Spleen (tissue), 11 donors: ENCODE measurements around the gene ALK. TPM values are rescaled to one million over a fixed set of nuclear protein-coding genes. Genes with fewer than 3 reads are reported as not detected.

Experiments
- DNase-seq: peaks from one replicate; pipeline ENCODE4 v3.0.0-alpha.2; 2020
- H3K27ac ChIP-seq, 8 donors: fragments of 200-600 bp; sonication (generic) in 7 of 8; 1 replicate in 4 of 8; 2 replicates in 4 of 8; pipeline versions ENCODE4 v1.5.0 to v1.8.0; 2016 to 2021; ENCODE audit warnings: inconsistent platforms in 4 of 8, mild to moderate bottlenecking in 4 of 8, moderate library complexity in 1 of 8
- H3K27me3 ChIP-seq, 7 donors: fragments of 200-600 bp; sonication (generic) in 6 of 7; replicated peaks in 1 of 7; 1 replicate in 4 of 7; 2 replicates in 3 of 7; pipeline versions ENCODE4 v1.5.0 to v1.8.0; 2016 to 2021; ENCODE audit warnings: inconsistent platforms in 3 of 7, mild to moderate bottlenecking in 1 of 7
- H3K36me3 ChIP-seq, 6 donors: fragments of 200-600 bp; sonication (generic) in 5 of 6; 1 replicate in 4 of 6; 2 replicates in 2 of 6; pipeline versions ENCODE4 v1.5.0 to v1.8.0; 2016 to 2021; ENCODE audit warnings: inconsistent platforms in 2 of 6
- H3K4me1 ChIP-seq, 6 donors: fragments of 200-600 bp; sonication (generic) in 5 of 6; 1 replicate in 3 of 6; 2 replicates in 3 of 6; pipeline versions ENCODE4 v1.5.0 to v1.8.0; 2016 to 2021; ENCODE audit warnings: inconsistent platforms in 3 of 6
- H3K4me3 ChIP-seq, 8 donors: fragments of 200-600 bp; sonication (generic) in 7 of 8; 1 replicate in 4 of 8; 2 replicates in 4 of 8; pipeline versions ENCODE4 v1.5.0 to v1.8.0; 2016 to 2021; ENCODE audit warnings: inconsistent platforms in 4 of 8, mild to moderate bottlenecking in 4 of 8, moderate library complexity in 2 of 8
- H3K9me3 ChIP-seq, 8 donors: fragments of 200-600 bp; sonication (generic) in 7 of 8; 1 replicate in 4 of 8; 2 replicates in 4 of 8; pipeline versions ENCODE4 v1.5.0 to v1.8.0; 2016 to 2021; ENCODE audit warnings: inconsistent platforms in 4 of 8
- CTCF ChIP-seq, 11 experiments: fragments of 200-600 bp in 7 of 11; fragments of 450-650 bp in 4 of 11; sonication (generic) in 4 of 11; IDR thresholded peaks in 8 of 11; conservative IDR thresholded peaks in 3 of 11; 1 replicate in 7 of 11; 2 replicates in 4 of 11; pipeline versions ENCODE4 v1.4.0 to v1.8.0; 2016 to 2021; ENCODE audit warnings: antibody characterized with exemption in 11 of 11, inconsistent platforms in 4 of 11, mild to moderate bottlenecking in 1 of 11
- POLR2A ChIP-seq, 3 donors: fragments of 450-650 bp; IDR thresholded peaks; one replicate each; pipeline ENCODE4 v1.5.1; 2017; ENCODE audit warnings: antibody characterized with exemption in 3 of 3, mild to moderate bottlenecking in 1 of 3
- POLR2AphosphoS5 ChIP-seq, 3 donors: sonication (generic); formaldehyde crosslinking; IDR thresholded peaks; one replicate each; pipeline ENCODE4 v1.5.1; 2017; ENCODE audit warnings: antibody characterized with exemption in 3 of 3
- WGBS, 5 donors: extraction: QIAGEN DNeasy Blood & Tissue Kit in 3 of 5; methylation state at CpG; one replicate each; pipeline versions ENCODE4 v1.1.5 to v1.1.7; 2013 to 2018; 5-methylcytosine and 5-hydroxymethylcytosine counted together
- intact Hi-C: fragments of 100-400 bp; cut with DNase I; formaldehyde crosslinking; loops from one replicate; pipeline ENCODE4 v1.15.0; 2023; ENCODE audit warnings: low total_unique reads
- polyA plus RNA-seq, 3 donors: library from polyadenylated mRNA; stranded (reverse); fragments of 200-250 nt; gene quantifications; one replicate each; pipeline ENCODE4 v1.2.1, GENCODE V29; 2013
- total RNA-seq, 7 donors: library from RNA; depleted of rRNA in 3 of 7; stranded (reverse); fragments of >200 nt in 3 of 7; fragmentation: NEBNext Ultra II Directional in 4 of 7; extraction: Animal tissue kit (Norgen Biotek cat#: 25700) in 4 of 7; gene quantifications; one replicate each; pipeline versions ENCODE4 v1.1.0 to v1.2.1, GENCODE V29; 2016 to 2021
- donor health status: healthy with polysubstance abuse.
- donor health status: DM: no; HTN: no; CAD: no; lungs with moderate emphysema.
- donor health status: DM: no; HTN: no; CAD: no.
- donor health status: Bipolar disorder and iron deficiency.
- donor health status: healthy.
- donor health status: DM: no; HTN: no; CAD: no.
- donor health status: DM: yes; HTN: yes; CAD: no.

ALK gene
- total and polyA plus RNA-seq, 10 donors, result 0.03 to 0.28 (median 0.06) TPM; not detected in 7

- no peaks in the 10 kb centered on the region for H3K4me1 ChIP-seq
- intact Hi-C loops, result no loop called here
- WGBS, 5 donors, result 88 to 94% (median 89%) methylated on average over 3 of the region's 3 CpGs
- DNase-seq, result no peak
- H3K27me3 ChIP-seq, result no peaks in the 10 kb centered on the region
- no peak overlapping the region for H3K27ac ChIP-seq
- no peak overlapping the region for H3K4me3 ChIP-seq
- no peaks in the 10 kb centered on the region for H3K36me3 ChIP-seq
- TF ChIP-seq POLR2AphosphoS5 (IDR thresholded peaks at IDR 0.05), result no peak
- TF ChIP-seq POLR2A (IDR thresholded peaks at IDR 0.05), result no peak
- no peak for TF ChIP-seq CTCF (IDR thresholded peaks at IDR 0.05 in 8 of 11, conservative IDR thresholded peaks at IDR 0.05 in 3 of 11)
- no peaks in the 10 kb centered on the region for H3K9me3 ChIP-seq
Measured at GRCh38 chr2:29743516-29743915, 177.9 kb downstream of the ALK start.

- intact Hi-C loops, result no loop called here
- TF ChIP-seq CTCF (IDR thresholded peaks at IDR 0.05 in 8 of 11, conservative IDR thresholded peaks at IDR 0.05 in 3 of 11), result no peak
- TF ChIP-seq POLR2AphosphoS5 (IDR thresholded peaks at IDR 0.05), result no peak
- TF ChIP-seq POLR2A (IDR thresholded peaks at IDR 0.05), result no peak
- 60 to 80% (median 67%) methylated on average over 2 of the region's 2 CpGs for WGBS, 5 donors
- no peaks in the 10 kb centered on the region for H3K36me3 ChIP-seq
- no peaks in the 10 kb centered on the region for H3K27me3 ChIP-seq
- H3K4me1 ChIP-seq, result no peaks in the 10 kb centered on the region
- DNase-seq, result no peak
- H3K27ac ChIP-seq, result no peak overlapping the region
- H3K9me3 ChIP-seq, result no peaks in the 10 kb centered on the region
- H3K4me3 ChIP-seq, result no peak overlapping the region
Measured at GRCh38 chr2:29742656-29743055, 178.7 kb downstream of the ALK start.

GRCh38 chr2:29741132-29741531 lies 180.3 kb downstream of the ALK start:
- Histone ChIP-seq H3K36me3 (no peaks in the 10 kb centered on the region), H3K4me3 (no peak overlapping the region), H3K9me3 (no peaks in the 10 kb centered on the region), H3K27ac (no peak overlapping the region), H3K4me1 (no peaks in the 10 kb centered on the region), H3K27me3 (no peaks in the 10 kb centered on the region)
- WGBS, 5 donors, result 82 to 89% (median 87%) methylated on average over 4 of the region's 4 CpGs
- intact Hi-C loops, result no loop called here
- TF ChIP-seq CTCF (IDR thresholded peaks at IDR 0.05 in 8 of 11, conservative IDR thresholded peaks at IDR 0.05 in 3 of 11) (no peak), POLR2A (IDR thresholded peaks at IDR 0.05) (no peak), POLR2AphosphoS5 (IDR thresholded peaks at IDR 0.05) (no peak)
- no peak for DNase-seq

GRCh38 chr2:29733965-29734364 lies 187.4 kb downstream of the ALK start:
- WGBS, 5 donors, result 64 to 75% (median 71%) methylated on average over 4 of the region's 4 CpGs

More at GRCh38 chr2:29733965-29734364, 187.4 kb downstream of the ALK start:
- H3K9me3 ChIP-seq, result no peaks in the 10 kb centered on the region
- H3K4me3 ChIP-seq, result no peak overlapping the region
- H3K4me1 ChIP-seq, result no peaks in the 10 kb centered on the region
- no peak overlapping the region for H3K27ac ChIP-seq
- DNase-seq, result no peak
- H3K36me3 ChIP-seq, result no peaks in the 10 kb centered on the region
- intact Hi-C loops, result no loop called here
- peaks cover 0 to 5% (median 0%) of the 10 kb centered on the region in 7 donors for H3K27me3 ChIP-seq
- TF ChIP-seq POLR2A (IDR thresholded peaks at IDR 0.05) (no peak), POLR2AphosphoS5 (IDR thresholded peaks at IDR 0.05) (no peak), CTCF (IDR thresholded peaks at IDR 0.05 in 8 of 11, conservative IDR thresholded peaks at IDR 0.05 in 3 of 11) (no peak)
